Loucy (cell line): ENCODE measurements around the gene AQP1.

ENCODE experiments used
- CTCF ChIP-seq: fragments of 200-600 bp; sonication (generic); conservative IDR thresholded peaks from 2 replicates; pipeline ENCODE4 v1.5.1; 2014; ENCODE audit warnings: mild to moderate bottlenecking, antibody characterized with exemption, low read length
- EZH2phosphoT487 ChIP-seq: fragments of 200-600 bp; IDR thresholded peaks from 2 replicates; pipeline ENCODE4 v1.6.1; 2018; ENCODE audit warnings: antibody characterized with exemption, mild to moderate bottlenecking, moderate library complexity, borderline replicate concordance

DNA sequence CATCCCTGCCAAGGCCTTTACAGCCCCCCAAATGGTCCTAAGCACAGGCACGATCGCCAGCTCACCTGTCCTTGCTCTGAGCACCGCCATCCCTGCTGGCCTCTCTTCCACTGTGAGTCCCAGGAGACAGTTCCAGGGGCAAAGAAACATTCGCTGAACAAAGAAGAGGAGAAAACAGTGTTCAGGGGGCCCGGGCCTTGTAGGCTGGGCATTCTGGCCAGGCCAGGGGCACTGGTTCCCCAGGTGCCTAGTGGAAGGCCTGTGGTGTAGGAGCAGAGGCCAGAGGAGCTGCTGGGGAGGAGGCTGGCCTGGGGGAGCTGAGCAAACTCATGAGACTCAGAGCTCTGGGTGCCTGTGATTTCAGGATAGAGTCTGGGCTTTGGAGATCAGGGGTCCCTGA is 22.6 kb downstream of the AQP1 start:
- TF ChIP-seq CTCF (no peak), EZH2phosphoT487 (no peak)
